MM.1S (cell line): ENCODE measurements around the gene SLC38A3.

Experiments used
- CTCF ChIP-seq: fragments of 300-600 bp; sonication (generic); IDR thresholded peaks from 2 replicates; pipeline ENCODE4 v1.5.1; 2016; ENCODE audit warnings: antibody characterized with exemption, low read length, mixed read lengths
- EZH2 ChIP-seq: fragments of 300-600 bp; sonication (generic); optimal IDR thresholded peaks from 2 replicates; pipeline ENCODE3; 2017; ENCODE audit warnings: low read depth, mild to moderate bottlenecking, antibody characterized with exemption, low read length, mixed read lengths

- TF ChIP-seq CTCF (no peak), EZH2 (no peak)
Observed at GRCh38 chr3:50202353-50203112, 2.5 kb upstream of the SLC38A3 start.
